Measurements from ENCODE around the gene DNAJA4.

DNAJA4 gene

GRCh38 chr15:78315686-78316282, 51.4 kb downstream of the DNAJA4 start:
- no peak for DNase-seq (ENCODE audit: low read depth)

- no peak for DNase-seq (ENCODE audit: low read depth)
These were observed 52.1 kb downstream of the DNAJA4 start for GRCh38 chr15:78316283-78317083.

GRCh38 chr15:78317145-78317836, 52.9 kb downstream of the DNAJA4 start:
- DNase-seq (ENCODE audit: low read depth) = no peak

- no peak for DNase-seq (ENCODE audit: low read depth)
These were observed 55.2 kb downstream of the DNAJA4 start for GRCh38 chr15:78319588-78319987.

- DNase-seq (ENCODE audit: low read depth) = no peak
These were observed 55.8 kb downstream of the DNAJA4 start for GRCh38 chr15:78320183-78320582.

- DNase-seq (ENCODE audit: low read depth) = no peak
These were observed 56.7 kb downstream of the DNAJA4 start for GRCh38 chr15:78321041-78321570.

- no peak for DNase-seq (ENCODE audit: low read depth)
These were observed 57.4 kb downstream of the DNAJA4 start for GRCh38 chr15:78321786-78322185.

GRCh38 chr15:78322243-78322642, 57.9 kb downstream of the DNAJA4 start:
- DNase-seq (ENCODE audit: low read depth) = no peak

GRCh38 chr15:78322724-78323521, 58.6 kb downstream of the DNAJA4 start:
- no peak for DNase-seq (ENCODE audit: low read depth)

GRCh38 chr15:78323693-78324092, 59.3 kb downstream of the DNAJA4 start:
- no peak for DNase-seq (ENCODE audit: low read depth)

GRCh38 chr15:78324144-78324543, 59.8 kb downstream of the DNAJA4 start:
- DNase-seq (ENCODE audit: low read depth) = no peak

- DNase-seq (ENCODE audit: low read depth) = no peak
These were observed 60.9 kb downstream of the DNAJA4 start for GRCh38 chr15:78325092-78325843.

GRCh38 chr15:78327466-78327865, 63.1 kb downstream of the DNAJA4 start:
- no peak for DNase-seq (ENCODE audit: low read depth)

- DNase-seq (ENCODE audit: low read depth) = no peak
These were observed 65.3 kb downstream of the DNAJA4 start for GRCh38 chr15:78329625-78330024.
